Memory B cell (primary cell): Measurements from ENCODE around the gene AFF4.
A peak's percentile ranks its signal among the peaks of the same experiment; 100 is the strongest.
"Not testable (repeated sequence)": the region's sequence is repeated elsewhere in the genome, so short reads cannot be mapped to it uniquely, and the experiment has no call there.

ENCODE experiments used
- ATAC-seq: fragments of 150-1000 bp; cut with Tn5 transposase; 2 replicates; pipeline ENCODE4 v1.10.0; 2021; ENCODE audit warnings: low read depth, mild to moderate bottlenecking, moderate library complexity
- DNase-seq, 2 donors: peaks; one replicate each; pipeline ENCODE4 v3.0.0; 2022; ENCODE audit warnings: low spot score in 2 of 2
- H3K27ac Mint-ChIP-seq: one replicate; pipeline ENCODE4 v1.8.0; 2022; ENCODE audit warnings: mild to moderate bottlenecking, moderate library complexity, mixed read lengths
- H3K27me3 Mint-ChIP-seq: one replicate; pipeline ENCODE4 v1.8.0; 2022; ENCODE audit warnings: mixed read lengths
- H3K36me3 Mint-ChIP-seq: one replicate; pipeline ENCODE4 v1.8.0; 2022; ENCODE audit warnings: mild to moderate bottlenecking, mixed read lengths
- H3K4me1 Mint-ChIP-seq: one replicate; pipeline ENCODE4 v1.8.0; 2022; ENCODE audit warnings: mixed read lengths
- H3K4me3 Mint-ChIP-seq: one replicate; pipeline ENCODE4 v1.8.0; 2022; ENCODE audit warnings: mild to moderate bottlenecking, moderate library complexity, mixed read lengths
- H3K9me3 Mint-ChIP-seq: one replicate; pipeline ENCODE4 v1.8.0; 2022; ENCODE audit warnings: mixed read lengths

AFF4 gene, protein sequence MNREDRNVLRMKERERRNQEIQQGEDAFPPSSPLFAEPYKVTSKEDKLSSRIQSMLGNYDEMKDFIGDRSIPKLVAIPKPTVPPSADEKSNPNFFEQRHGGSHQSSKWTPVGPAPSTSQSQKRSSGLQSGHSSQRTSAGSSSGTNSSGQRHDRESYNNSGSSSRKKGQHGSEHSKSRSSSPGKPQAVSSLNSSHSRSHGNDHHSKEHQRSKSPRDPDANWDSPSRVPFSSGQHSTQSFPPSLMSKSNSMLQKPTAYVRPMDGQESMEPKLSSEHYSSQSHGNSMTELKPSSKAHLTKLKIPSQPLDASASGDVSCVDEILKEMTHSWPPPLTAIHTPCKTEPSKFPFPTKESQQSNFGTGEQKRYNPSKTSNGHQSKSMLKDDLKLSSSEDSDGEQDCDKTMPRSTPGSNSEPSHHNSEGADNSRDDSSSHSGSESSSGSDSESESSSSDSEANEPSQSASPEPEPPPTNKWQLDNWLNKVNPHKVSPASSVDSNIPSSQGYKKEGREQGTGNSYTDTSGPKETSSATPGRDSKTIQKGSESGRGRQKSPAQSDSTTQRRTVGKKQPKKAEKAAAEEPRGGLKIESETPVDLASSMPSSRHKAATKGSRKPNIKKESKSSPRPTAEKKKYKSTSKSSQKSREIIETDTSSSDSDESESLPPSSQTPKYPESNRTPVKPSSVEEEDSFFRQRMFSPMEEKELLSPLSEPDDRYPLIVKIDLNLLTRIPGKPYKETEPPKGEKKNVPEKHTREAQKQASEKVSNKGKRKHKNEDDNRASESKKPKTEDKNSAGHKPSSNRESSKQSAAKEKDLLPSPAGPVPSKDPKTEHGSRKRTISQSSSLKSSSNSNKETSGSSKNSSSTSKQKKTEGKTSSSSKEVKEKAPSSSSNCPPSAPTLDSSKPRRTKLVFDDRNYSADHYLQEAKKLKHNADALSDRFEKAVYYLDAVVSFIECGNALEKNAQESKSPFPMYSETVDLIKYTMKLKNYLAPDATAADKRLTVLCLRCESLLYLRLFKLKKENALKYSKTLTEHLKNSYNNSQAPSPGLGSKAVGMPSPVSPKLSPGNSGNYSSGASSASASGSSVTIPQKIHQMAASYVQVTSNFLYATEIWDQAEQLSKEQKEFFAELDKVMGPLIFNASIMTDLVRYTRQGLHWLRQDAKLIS

DNA sequence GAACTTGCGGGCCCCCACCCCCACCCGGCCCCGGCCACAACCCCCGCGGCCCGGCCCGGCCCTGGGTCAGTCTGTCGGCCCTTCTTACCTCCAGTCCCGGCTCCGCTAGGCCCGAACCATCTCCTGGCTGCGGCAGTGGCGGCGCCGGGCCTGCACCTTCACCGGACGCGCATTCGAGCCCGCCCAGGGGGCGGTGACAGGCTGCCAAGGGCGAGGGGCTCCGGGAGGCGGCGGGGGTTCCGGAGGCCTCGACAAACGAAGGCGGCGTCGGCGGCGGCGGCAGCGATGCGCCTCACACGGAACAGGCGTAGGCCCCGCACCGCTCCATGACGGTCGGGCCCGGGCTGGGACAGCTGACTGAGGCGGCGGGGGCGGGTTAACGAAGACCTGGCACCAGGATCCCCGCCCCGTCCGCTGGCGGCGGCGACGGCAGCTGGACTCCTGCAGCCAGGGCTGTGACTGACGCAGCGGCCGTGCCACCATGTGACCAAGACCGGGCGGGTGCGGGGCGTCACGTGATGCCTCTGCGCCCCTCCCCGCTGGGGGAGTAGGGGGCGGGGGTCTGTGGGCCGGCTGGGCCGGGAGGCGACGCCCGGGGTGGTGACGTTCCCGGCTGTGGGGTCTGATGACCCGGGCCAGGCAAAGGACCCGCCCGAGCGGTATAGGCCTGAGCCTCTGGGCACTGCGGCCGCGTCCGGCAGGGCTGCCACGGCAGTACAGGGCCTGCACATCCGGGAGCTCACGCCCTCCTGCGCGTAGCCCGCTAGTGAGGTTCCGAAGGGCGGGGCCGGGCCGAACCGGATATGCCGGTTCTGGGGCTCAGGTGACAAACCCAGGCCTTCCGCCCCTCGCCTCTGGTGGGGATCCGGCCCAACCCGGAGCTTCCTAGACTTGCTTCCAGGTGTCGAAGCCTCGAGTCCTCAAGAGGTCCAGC lies at the start of gene AFF4:
AFF4 (minus strand) TSS at position 464 of the 934 bp plus-strand sequence. CDS start 26,445 bp downstream, outside the sequence.
- Mint-ChIP-seq H3K36me3 (peaks cover 2% of the 10 kb centered on the region), H3K27me3 (no peaks in the 10 kb centered on the region), H3K27ac (peak within 1 kb of the TSS; percentile 96), H3K4me1 (peaks cover 14% of the 10 kb centered on the region), H3K4me3 (peak within 1 kb of the TSS; percentile 95), H3K9me3 (no peaks in the 10 kb centered on the region)
- DNase-seq, result peak; percentile 91 to 94
- ATAC-seq, result peak; percentile 85

DNA sequence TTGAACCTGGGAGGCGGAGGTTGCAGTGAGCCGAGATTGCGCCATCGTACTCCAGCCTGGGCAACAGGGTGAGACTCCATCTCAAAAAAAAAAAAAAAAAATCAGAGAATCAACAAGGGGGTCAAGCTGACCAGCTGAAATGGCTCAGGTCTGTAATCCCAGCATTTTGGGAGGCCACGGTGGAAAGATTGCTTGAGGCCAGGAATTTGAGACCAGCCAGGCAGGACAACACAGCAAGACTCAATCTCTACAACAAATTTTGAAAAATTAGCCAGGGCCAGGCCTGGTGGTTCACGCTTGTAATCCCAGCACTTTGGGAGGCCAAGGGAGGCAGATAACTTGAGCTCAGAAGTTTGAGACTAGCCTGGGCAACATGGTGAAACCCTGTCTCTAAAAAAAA lies 45.0 kb upstream of the AFF4 start:
- not testable (repeated sequence) for DNase-seq, H3K36me3 Mint-ChIP-seq, H3K27ac Mint-ChIP-seq, ATAC-seq, H3K4me1 Mint-ChIP-seq, H3K9me3 Mint-ChIP-seq, H3K27me3 Mint-ChIP-seq, H3K4me3 Mint-ChIP-seq

DNA sequence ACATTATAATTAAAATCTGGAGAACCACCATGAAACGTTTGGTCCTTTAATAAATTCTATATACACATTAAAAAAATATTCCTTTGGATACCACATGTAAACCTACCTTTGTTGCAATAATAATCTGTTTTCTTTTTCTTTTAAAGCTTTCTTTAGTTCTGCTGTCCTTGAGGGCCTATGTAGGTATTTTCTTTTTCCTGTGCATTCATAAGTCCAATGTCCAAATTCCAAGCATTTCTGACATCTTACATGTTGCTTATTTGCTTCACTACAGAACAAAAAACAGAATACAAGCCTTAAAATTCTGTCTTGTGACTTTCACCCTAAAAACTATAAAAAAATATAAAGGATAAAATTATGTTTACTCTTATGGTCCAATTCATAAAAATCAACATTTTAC lies 43.2 kb upstream of the AFF4 start:
- peaks cover 3% of the 10 kb centered on the region for H3K4me1 Mint-ChIP-seq
- ATAC-seq (no peak), DNase-seq (no peak)
- H3K27ac Mint-ChIP-seq, result no peak overlapping the region
- H3K36me3 Mint-ChIP-seq, result peaks cover 8% of the 10 kb centered on the region
- H3K27me3 Mint-ChIP-seq, result no peaks in the 10 kb centered on the region
- H3K4me3 Mint-ChIP-seq, result no peak overlapping the region
- H3K9me3 Mint-ChIP-seq, result no peaks in the 10 kb centered on the region

DNA sequence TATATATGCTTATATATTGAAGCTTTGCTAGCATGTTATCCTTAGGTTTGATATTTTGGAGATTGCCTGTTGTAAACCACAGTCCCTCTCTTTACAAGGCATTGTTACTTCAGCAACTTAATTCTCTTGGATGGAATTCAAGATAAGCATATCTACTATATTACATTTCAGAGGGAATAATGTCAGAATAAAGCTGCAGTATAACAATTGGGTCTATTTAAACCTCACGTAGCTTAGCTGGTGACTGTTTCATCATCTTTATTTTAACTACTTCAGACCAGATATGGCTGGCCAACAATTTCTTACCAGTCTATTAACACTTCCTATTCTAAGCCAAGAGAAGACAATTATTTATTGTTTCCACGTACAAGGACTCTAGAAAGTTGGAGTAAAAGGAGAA lies 35.8 kb upstream of the AFF4 start:
- Mint-ChIP-seq H3K27ac (peak overlapping the region; percentile 15), H3K9me3 (no peaks in the 10 kb centered on the region), H3K27me3 (no peaks in the 10 kb centered on the region), H3K4me3 (no peak overlapping the region), H3K4me1 (peaks cover 2% of the 10 kb centered on the region), H3K36me3 (peaks cover 9% of the 10 kb centered on the region)
- ATAC-seq, result no peak
- no peak for DNase-seq

DNA sequence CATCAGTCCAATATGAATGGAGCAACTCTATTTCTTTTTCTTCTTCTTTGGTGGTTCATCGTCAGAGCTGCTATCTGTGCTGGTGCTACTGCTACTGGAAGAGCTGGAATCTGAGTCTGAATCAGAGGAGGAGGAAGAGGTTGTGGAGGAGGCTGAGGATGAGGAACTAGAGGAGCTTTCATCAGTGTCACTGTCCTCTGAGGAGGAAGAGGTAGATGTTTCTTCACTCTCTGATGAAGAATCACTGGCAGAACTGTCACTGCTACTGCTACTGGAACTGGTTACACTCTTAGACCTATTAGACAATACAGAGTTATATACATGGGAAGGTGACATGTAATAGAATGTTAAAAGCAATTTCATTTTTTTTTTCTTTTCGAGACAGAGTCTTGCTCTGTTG lies 35.1 kb upstream of the AFF4 start:
- H3K4me1 Mint-ChIP-seq, result peaks cover 2% of the 10 kb centered on the region
- H3K27me3 Mint-ChIP-seq, result no peaks in the 10 kb centered on the region
- H3K27ac Mint-ChIP-seq, result peak overlapping the region; percentile 15
- H3K9me3 Mint-ChIP-seq, result no peaks in the 10 kb centered on the region
- no peak for ATAC-seq
- peaks cover 9% of the 10 kb centered on the region for H3K36me3 Mint-ChIP-seq
- DNase-seq, result no peak
- H3K4me3 Mint-ChIP-seq, result no peak overlapping the region

DNA sequence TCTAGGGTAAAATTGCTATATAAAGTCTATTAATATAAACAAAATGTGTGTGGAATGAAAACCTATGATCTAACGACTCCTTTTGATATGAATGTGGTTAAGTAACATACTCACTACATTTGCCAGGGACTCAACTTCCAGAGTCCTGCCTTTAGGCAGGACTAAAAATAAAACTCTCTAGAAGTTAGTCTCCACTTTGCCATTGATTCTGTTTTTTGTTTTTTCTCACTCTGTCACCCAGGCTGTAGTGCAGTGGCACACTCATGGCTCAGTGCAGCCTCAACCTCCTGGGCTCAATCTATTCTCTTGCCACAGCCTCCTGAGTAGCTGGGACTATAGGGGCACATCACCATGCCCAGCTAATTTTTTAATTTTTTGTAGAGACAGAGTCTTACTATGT lies 32.9 kb upstream of the AFF4 start:
- ATAC-seq, result no peak
- Mint-ChIP-seq H3K27ac (no peak overlapping the region), H3K4me1 (peaks cover 2% of the 10 kb centered on the region), H3K4me3 (no peak overlapping the region), H3K36me3 (peaks cover 9% of the 10 kb centered on the region), H3K27me3 (no peaks in the 10 kb centered on the region), H3K9me3 (no peaks in the 10 kb centered on the region)
- DNase-seq, result no peak

DNA sequence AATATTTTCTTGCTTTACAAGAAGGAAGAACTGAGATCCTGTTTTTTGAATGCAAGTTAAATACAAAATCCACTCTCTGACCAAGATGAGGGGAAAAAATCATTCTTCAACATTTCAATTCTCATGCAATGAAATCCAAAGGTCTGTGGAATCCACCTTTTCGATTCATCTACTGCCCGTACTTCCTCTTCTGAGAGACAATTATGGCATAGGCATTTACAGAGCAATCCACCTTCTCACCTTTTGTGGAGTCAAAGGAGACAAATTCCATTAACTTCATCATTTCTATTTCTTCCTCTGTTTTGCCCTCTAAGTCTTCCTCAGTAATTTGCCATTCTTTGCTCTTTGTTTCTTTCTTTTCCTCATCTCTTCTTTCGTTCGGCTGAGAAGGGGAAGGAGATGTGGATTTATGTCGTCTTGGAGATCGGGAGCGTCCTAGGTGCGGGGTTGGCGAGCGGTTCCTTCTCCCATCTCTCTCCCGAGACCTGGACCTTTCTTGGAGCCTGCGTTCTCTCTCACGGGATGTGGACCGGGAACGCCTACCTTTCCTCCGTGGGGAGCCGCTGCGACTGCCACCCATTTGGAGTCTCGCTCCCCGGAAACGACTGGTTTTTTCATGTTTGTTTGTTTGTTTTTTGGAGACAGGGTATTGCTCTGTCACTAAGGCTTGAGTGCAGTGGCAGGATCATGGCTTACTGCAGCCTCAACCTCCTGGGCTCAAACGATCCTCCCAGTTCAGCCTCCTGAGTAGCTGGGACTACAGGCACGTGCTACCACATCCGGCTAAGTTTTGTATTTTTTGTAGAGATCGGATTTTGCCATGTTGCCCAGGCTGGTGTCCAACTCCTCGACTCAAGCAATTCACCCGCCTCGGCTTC lies 24.3 kb upstream of the AFF4 start:
- H3K27me3 Mint-ChIP-seq, result peaks cover 1% of the 10 kb centered on the region
- peaks cover 2% of the 10 kb centered on the region for H3K9me3 Mint-ChIP-seq
- DNase-seq, result no peak
- no peak overlapping the region for H3K4me3 Mint-ChIP-seq
- no peaks in the 10 kb centered on the region for H3K4me1 Mint-ChIP-seq
- ATAC-seq, result no peak
- no peak overlapping the region for H3K27ac Mint-ChIP-seq
- H3K36me3 Mint-ChIP-seq, result no peaks in the 10 kb centered on the region

DNA sequence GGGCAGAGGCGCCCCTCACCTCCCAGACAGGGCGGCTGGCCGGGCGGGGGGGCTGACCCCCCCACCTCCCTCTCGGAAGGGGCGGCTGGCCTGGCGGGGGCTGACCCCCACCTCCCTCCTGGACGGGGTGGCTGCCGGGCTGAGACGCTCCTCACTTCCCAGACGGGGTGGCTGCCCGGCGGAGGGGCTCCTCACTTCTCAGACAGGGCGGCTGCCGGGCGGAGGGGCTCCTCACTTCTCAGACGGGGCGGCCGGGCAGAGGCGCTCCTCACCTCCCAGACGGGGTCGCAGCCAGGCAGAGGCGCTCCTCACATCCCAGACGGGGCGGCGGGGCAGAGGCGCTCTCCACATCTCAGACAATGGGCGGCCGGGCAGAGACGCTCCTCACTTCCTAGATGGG lies 19.5 kb upstream of the AFF4 start:
- not testable (repeated sequence) for H3K4me3 Mint-ChIP-seq, ATAC-seq, DNase-seq, H3K27me3 Mint-ChIP-seq, H3K9me3 Mint-ChIP-seq, H3K27ac Mint-ChIP-seq, H3K4me1 Mint-ChIP-seq, H3K36me3 Mint-ChIP-seq

DNA sequence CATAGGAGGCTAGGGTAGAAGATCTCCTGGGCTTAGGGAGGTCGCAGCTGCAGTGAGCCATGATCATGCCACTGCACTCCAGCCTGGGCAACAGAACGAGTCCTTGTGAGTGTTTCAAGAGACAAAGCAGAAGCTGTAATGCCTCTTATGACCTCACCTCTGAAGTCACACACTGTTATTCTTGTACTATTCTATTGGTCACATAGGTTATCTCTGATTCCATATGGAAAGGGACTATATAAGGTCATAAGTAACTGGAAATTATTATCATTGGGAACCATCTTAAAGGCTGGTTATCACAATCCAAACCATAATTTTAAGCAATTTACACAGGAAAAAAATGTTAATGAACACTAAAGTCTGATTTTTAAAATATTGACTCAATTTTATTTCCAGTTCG lies 17.9 kb upstream of the AFF4 start:
- H3K4me3 Mint-ChIP-seq, result no peak overlapping the region
- DNase-seq (no peak), ATAC-seq (no peak)
- H3K4me1 Mint-ChIP-seq, result no peaks in the 10 kb centered on the region
- H3K9me3 Mint-ChIP-seq, result peaks cover 4% of the 10 kb centered on the region
- no peak overlapping the region for H3K27ac Mint-ChIP-seq
- peaks cover 4% of the 10 kb centered on the region for H3K36me3 Mint-ChIP-seq
- no peaks in the 10 kb centered on the region for H3K27me3 Mint-ChIP-seq

DNA sequence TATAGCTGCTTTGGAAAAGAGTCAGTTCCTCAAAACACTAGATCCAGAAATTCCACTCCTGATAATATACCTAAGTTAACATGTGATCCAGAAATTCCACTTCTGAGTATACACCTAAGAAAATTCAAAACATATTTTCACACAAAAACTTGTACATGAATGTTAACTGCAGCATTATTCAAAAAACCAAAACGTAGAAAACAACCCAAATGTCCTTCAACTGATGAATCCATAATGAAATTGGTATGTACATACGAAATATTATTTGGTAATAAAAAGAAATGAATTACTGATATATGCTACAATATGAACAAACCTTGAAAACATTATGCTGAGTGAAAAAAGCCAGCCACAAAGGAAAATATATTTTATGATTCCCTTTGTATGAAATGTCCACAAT lies 16.5 kb upstream of the AFF4 start:
- Mint-ChIP-seq H3K4me3 (no peak overlapping the region), H3K9me3 (peaks cover 4% of the 10 kb centered on the region), H3K27me3 (no peaks in the 10 kb centered on the region), H3K27ac (no peak overlapping the region), H3K4me1 (no peaks in the 10 kb centered on the region), H3K36me3 (peaks cover 4% of the 10 kb centered on the region)
- no peak for ATAC-seq
- DNase-seq, result no peak

DNA sequence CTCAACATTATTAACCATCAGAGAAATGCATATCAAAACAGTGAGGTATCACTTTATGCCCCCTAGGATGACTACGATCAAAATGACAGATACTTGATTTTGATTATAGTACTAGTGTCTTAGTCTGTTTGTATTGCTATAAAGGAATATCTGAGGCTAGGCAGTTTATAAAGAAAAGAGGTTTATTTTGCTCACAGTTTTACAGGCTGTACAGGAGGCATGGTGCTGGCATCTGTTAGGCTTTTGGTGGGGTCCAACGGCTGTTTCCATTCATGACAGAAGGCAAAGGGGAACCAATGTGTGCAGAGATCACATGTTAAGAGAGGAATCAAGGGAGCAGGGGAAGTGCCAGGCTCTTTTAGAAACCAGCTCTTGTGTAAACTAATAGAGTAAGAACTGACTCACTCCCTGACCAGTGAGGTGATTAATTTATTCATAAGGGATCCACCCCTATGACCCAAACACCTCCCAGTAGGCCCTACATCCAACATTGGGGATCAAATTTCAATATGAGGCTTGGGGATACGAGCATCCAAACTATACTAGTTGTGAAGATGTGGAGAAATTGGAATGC lies 16.0 kb upstream of the AFF4 start:
- no peak for DNase-seq
- ATAC-seq, result no peak
- H3K27ac Mint-ChIP-seq, result no peak overlapping the region
- H3K9me3 Mint-ChIP-seq, result peaks cover 4% of the 10 kb centered on the region
- H3K27me3 Mint-ChIP-seq, result no peaks in the 10 kb centered on the region
- H3K36me3 Mint-ChIP-seq, result peaks cover 4% of the 10 kb centered on the region
- no peaks in the 10 kb centered on the region for H3K4me1 Mint-ChIP-seq
- H3K4me3 Mint-ChIP-seq, result no peak overlapping the region

DNA sequence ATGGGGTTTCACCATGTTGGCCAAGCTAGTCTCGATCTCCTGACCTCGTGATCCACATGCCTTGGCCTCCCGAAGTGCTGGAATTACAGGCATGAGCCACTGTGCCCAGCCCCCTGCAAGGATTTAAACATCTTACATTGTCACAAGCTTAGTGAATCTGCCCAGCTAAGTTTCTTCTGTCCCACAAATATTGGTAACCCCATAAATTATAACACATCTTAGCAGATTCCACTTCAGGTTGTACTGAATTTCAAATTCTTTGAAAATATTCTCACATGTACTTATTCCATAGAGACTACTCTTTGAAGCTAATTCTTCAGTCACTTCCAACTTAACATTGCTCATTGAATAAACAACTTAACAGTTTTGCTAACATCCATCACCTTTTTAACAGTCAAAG lies 13.4 kb upstream of the AFF4 start:
- H3K27me3 Mint-ChIP-seq, result no peaks in the 10 kb centered on the region
- H3K27ac Mint-ChIP-seq, result no peak overlapping the region
- peaks cover 4% of the 10 kb centered on the region for H3K36me3 Mint-ChIP-seq
- no peak overlapping the region for H3K4me3 Mint-ChIP-seq
- H3K9me3 Mint-ChIP-seq, result peaks cover 4% of the 10 kb centered on the region
- H3K4me1 Mint-ChIP-seq, result no peaks in the 10 kb centered on the region
- no peak for ATAC-seq
- no peak for DNase-seq
